Mesothelial cell of epicardium (in vitro differentiated cells): ENCODE data around the gene SPEF1. TPM values are rescaled to one million over a fixed set of nuclear protein-coding genes. Genes with fewer than 3 reads are reported as not detected.

ENCODE experiments used
- DNase-seq, 2 experiments: peaks; one replicate each; pipeline ENCODE4 v3.0.0; 2021; ENCODE audit warnings: low spot score in 2 of 2; ENCODE audit not compliant: unreplicated experiment in 2 of 2
- H3K27ac Mint-ChIP-seq: 2 replicates; pipeline ENCODE4 v1.8.0; 2021; ENCODE audit warnings: mixed read lengths
- H3K27me3 Mint-ChIP-seq: 2 replicates; pipeline ENCODE4 v1.8.0; 2021; ENCODE audit warnings: low read depth, mixed read lengths
- H3K36me3 Mint-ChIP-seq: 2 replicates; pipeline ENCODE4 v1.8.0; 2021; ENCODE audit warnings: mixed read lengths
- H3K4me1 Mint-ChIP-seq: 2 replicates; pipeline ENCODE4 v1.8.0; 2021; ENCODE audit warnings: mixed read lengths
- H3K4me3 Mint-ChIP-seq: 2 replicates; pipeline ENCODE4 v1.8.0; 2021; ENCODE audit warnings: mild to moderate bottlenecking, moderate library complexity, mixed read lengths
- H3K9me3 Mint-ChIP-seq: 2 replicates; pipeline ENCODE4 v1.8.0; 2021; ENCODE audit warnings: mixed read lengths
- total RNA-seq: library from RNA; stranded (reverse); gene quantifications from 3 replicates; pipeline ENCODE4 v1.2.1, GENCODE V29; 2021
- TF ChIP-seq, protein P1 (sequence below): fragments of 200-600 bp; sonication (generic); IDR thresholded peaks from one replicate; pipeline ENCODE4 v1.5.0; 2021; ENCODE audit warnings: antibody characterized with exemption; ENCODE audit not compliant: unreplicated experiment

SPEF1 gene
- total RNA-seq, 1 donor from 2014 or later = 0.40 TPM

DNA sequence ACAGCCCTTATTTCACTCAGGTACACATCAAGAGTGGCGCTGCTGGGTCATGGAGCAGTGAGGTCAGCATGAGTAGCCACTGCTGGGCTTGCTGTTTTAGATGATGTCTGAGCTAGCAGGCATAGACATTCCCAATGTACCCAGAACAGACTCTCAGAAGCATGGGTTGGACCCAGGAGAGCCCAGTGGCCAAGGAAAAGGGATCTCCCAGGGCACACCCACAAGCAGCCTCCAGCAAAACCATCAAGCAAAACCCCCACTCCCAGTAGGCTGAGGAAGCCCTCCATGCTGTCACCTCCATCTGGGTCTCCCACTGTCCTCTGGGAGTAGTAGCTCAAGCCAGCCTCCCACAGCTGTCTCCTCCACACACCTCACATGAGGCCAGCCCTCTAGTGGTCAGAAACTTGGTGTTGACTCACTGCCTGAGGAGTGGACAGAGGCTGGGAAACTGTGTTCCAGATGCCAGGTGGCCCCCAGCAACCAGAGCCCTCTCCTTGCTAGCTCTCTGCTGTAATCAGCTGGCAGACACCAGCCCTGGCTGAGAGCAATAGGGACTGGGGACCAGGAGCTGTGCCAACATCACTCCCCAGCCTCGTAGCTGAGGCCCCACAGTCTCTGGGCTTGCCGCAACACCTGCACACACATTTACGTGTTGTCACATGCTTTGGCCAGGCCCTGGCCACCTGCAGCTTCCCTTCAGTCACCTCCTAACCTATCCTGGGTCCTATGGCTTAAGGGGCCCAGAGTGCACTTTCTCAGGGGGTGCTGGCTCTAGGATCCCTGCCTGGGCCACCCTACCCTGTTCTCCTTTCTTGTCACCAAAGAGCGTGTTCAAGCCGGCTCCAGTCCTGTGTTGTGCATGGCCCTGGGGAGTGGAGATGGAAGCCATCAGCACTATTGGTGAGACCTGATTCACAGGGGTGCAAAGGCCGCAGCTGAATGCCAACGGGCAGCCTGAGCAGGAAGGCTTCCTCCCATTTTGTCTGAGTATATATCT, 37.2 kb upstream of the SPEF1 start:
- Mint-ChIP-seq H3K36me3 (peaks cover 4% of the 10 kb centered on the region), H3K27ac (peak overlapping the region; percentile 44), H3K4me3 (no peak overlapping the region), H3K27me3 (peaks cover 5% of the 10 kb centered on the region), H3K4me1 (peaks cover 20% of the 10 kb centered on the region), H3K9me3 (no peaks in the 10 kb centered on the region)
- no peak for DNase-seq
- TF ChIP-seq, protein P1, sequence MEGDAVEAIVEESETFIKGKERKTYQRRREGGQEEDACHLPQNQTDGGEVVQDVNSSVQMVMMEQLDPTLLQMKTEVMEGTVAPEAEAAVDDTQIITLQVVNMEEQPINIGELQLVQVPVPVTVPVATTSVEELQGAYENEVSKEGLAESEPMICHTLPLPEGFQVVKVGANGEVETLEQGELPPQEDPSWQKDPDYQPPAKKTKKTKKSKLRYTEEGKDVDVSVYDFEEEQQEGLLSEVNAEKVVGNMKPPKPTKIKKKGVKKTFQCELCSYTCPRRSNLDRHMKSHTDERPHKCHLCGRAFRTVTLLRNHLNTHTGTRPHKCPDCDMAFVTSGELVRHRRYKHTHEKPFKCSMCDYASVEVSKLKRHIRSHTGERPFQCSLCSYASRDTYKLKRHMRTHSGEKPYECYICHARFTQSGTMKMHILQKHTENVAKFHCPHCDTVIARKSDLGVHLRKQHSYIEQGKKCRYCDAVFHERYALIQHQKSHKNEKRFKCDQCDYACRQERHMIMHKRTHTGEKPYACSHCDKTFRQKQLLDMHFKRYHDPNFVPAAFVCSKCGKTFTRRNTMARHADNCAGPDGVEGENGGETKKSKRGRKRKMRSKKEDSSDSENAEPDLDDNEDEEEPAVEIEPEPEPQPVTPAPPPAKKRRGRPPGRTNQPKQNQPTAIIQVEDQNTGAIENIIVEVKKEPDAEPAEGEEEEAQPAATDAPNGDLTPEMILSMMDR = peak; percentile 69

DNA sequence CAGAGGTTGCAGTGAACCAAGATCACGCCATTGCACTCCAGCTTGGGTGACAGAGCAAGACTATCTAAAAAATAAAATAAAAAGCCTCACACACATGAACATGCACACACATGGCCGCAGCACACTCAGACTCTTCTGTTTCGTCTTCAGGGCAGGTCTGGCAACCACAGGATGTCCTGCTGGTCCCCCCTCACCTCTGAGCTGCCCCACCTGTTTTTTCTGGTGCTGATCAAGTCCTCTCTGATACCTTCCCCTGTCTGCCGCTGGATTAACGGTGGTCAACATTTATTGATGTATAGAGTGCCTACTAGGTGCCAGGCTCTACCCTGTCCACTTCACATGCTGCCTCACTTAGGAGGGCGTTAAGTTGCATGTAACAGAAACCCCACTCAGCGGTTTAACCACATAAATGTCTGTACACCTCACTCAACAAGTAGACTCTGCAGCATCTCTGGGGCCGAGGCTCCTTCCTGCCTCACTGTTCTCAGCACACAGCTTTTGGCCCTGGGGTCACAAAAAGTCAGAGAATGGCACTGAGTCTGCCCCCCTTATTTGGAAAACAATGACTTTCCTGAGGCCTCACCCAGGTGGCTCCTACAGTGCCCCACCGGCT, 34.6 kb upstream of the SPEF1 start:
- H3K27me3 Mint-ChIP-seq = peaks cover 5% of the 10 kb centered on the region
- TF ChIP-seq, protein P1 = no peak
- H3K4me1 Mint-ChIP-seq = peaks cover 34% of the 10 kb centered on the region
- H3K27ac Mint-ChIP-seq = no peak overlapping the region
- no peak for DNase-seq
- H3K9me3 Mint-ChIP-seq = no peaks in the 10 kb centered on the region
- H3K4me3 Mint-ChIP-seq = no peak overlapping the region
- H3K36me3 Mint-ChIP-seq = no peaks in the 10 kb centered on the region

DNA sequence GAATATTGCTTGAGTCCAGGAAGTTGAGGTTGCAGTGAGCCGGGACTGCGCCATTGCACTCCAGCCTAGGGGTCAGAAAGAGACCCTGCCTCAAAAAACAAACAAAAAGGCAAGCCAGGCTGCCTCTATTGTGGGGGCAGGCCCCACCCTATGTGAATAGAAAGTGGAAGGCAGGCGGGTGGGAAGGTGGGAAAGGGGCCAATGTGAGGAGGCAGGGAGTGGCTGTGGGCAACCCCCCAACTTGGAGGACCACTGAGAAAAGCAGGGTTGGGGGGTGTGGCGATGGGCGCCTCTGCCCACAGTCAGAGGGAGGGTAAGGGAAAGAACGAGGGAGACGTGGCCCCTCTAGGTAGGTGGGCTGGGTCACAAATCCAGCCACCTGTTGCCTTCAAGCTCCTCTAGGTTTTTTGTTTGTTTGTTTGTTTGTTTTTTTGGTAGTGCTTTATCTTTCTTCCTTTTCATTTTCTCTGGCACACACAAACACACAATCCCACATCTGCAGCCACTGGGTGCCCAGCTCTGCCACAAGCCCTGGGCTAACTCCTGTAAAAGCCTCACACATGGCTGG, 33.8 kb upstream of the SPEF1 start:
- H3K4me3 Mint-ChIP-seq = no peak overlapping the region
- H3K27ac Mint-ChIP-seq = no peak overlapping the region
- no peaks in the 10 kb centered on the region for H3K36me3 Mint-ChIP-seq
- DNase-seq = no peak
- peaks cover 33% of the 10 kb centered on the region for H3K4me1 Mint-ChIP-seq
- no peaks in the 10 kb centered on the region for H3K9me3 Mint-ChIP-seq
- H3K27me3 Mint-ChIP-seq = peaks cover 5% of the 10 kb centered on the region
- TF ChIP-seq, protein P1 = no peak

DNA sequence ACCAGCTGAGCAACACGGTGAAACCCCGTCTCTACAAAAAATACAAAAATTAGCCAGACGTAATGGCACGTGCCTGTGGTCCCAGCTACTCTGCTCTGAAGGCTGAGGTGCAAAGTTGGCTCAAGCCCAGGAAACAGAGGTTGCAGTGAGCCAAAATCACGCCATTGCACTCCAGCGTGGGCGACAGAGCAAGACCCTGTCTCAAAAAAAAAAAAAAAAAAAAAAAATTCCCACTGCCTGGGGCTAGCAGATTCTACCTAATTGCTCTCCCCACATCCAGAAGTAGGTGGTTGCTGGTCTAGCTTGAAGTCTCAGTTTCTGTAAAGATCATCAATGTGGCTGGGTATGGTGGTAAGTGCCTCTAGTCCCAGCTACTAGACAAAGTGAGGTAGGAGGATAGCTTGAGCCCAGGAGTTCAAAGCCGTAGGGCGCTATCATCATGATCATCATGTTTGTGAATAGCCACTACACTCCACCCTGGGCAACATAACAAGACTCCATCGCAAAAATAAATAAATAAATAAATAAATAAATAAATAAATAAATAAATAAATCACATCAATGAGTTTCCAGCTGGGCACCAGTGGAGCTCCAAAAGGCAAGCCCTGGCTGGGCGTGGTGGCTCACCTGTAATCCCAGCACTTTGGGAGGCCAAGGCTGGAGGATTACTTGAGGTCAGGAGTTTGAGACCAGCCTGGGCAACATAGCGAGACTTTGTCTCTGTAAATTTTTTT, 32.8 kb upstream of the SPEF1 start:
- Mint-ChIP-seq H3K27ac (peak overlapping the region; percentile 99), H3K36me3 (no peaks in the 10 kb centered on the region), H3K4me1 (peaks cover 29% of the 10 kb centered on the region), H3K27me3 (peaks cover 5% of the 10 kb centered on the region), H3K9me3 (no peaks in the 10 kb centered on the region), H3K4me3 (no peak overlapping the region)
- TF ChIP-seq, protein P1 = no peak
- DNase-seq = no peak

DNA sequence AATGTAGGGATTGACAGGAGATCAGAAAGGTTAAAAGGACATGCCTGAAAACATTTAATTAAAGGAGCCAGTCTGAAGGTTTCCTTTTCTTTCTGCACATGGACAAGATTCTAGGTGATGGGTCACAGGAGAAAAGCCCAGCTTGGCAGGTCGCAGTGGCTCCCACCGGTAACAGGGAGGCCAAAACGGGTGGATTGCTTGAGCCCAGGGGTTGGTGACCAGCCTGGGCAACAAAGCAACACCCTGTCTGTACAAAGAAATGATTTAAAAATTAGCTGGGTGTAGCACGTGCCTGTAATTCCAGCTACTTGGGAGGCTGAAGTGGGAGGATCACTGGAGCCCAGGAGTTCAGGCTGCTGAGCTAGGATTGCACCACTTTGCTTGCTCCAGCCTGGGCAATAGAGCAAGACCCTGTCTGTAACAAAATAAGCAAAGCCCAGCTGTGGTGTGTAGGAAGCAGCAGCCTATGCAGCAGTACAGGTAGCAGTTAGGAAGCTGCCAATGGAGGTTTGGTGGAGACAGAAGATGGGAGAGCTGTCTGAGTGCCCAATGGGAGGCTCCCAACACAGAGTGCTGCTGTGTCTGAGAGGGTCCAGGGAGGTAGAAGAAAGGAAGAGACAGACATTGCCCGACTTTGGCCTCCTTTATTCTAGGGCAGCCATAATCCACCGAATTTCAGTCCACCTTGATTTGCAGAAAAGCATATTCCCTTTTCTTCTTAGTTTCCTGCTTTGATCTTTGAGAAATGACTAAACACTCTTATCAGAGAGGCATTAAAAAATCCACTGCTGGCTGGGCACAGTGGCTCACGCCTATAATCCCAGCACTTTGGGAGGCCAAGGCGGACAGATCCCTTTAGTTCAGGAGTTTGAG, 32.0 kb upstream of the SPEF1 start:
- TF ChIP-seq, protein P1 = no peak
- H3K4me1 Mint-ChIP-seq = peaks cover 28% of the 10 kb centered on the region
- H3K9me3 Mint-ChIP-seq = no peaks in the 10 kb centered on the region
- H3K4me3 Mint-ChIP-seq = no peak overlapping the region
- H3K36me3 Mint-ChIP-seq = no peaks in the 10 kb centered on the region
- peak overlapping the region; percentile 99 for H3K27ac Mint-ChIP-seq
- H3K27me3 Mint-ChIP-seq = peaks cover 5% of the 10 kb centered on the region
- DNase-seq = no peak
